Lung microvascular endothelial cell (primary cell): Measurements from ENCODE around the gene RNF224. TPM values are rescaled to one million over a fixed set of nuclear protein-coding genes. Genes with fewer than 3 reads are reported as not detected.

Source experiments
- DNase-seq, 2 donors: peaks; one replicate each; pipeline versions ENCODE4 v3.0.0 to v3.0.0-alpha.2; 2010; ENCODE audit warnings: low read depth in 2 of 2
- total RNA-seq: library from RNA; depleted of rRNA; stranded (reverse); fragments of >200 nt; gene quantifications from 2 replicates; pipeline ENCODE4 v1.2.1, GENCODE V29; 2014

The RNF224 gene
- total RNA-seq, 1 donor from 2014 or later, result not detected

GRCh38 chr9:137213160-137214060, 13.9 kb upstream of the RNF224 start:
- DNase-seq, result no peak

DNA sequence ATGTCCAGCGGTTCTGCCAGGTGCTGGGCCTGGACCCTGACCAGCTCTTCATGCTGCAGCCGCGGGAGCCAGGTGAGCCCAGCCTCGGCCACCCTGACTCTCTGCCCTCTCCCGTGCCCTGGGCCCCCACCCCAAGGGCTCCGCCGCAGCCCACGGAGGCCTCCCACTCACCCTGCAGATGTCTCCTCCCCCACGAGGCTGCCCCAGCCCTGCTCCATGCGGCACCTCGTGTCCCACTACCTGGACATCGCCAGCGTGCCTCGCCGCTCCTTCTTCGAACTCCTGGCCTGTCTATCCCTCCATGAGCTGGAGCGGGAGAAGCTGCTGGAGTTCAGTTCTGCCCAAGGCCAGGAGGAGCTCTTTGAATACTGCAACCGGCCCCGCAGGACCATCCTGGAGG, 12.7 kb upstream of the RNF224 start:
- DNase-seq, result no peak

GRCh38 chr9:137215196-137215986, 11.9 kb upstream of the RNF224 start:
- no peak for DNase-seq

GRCh38 chr9:137216188-137216965, 10.9 kb upstream of the RNF224 start:
- DNase-seq, result no peak

DNA sequence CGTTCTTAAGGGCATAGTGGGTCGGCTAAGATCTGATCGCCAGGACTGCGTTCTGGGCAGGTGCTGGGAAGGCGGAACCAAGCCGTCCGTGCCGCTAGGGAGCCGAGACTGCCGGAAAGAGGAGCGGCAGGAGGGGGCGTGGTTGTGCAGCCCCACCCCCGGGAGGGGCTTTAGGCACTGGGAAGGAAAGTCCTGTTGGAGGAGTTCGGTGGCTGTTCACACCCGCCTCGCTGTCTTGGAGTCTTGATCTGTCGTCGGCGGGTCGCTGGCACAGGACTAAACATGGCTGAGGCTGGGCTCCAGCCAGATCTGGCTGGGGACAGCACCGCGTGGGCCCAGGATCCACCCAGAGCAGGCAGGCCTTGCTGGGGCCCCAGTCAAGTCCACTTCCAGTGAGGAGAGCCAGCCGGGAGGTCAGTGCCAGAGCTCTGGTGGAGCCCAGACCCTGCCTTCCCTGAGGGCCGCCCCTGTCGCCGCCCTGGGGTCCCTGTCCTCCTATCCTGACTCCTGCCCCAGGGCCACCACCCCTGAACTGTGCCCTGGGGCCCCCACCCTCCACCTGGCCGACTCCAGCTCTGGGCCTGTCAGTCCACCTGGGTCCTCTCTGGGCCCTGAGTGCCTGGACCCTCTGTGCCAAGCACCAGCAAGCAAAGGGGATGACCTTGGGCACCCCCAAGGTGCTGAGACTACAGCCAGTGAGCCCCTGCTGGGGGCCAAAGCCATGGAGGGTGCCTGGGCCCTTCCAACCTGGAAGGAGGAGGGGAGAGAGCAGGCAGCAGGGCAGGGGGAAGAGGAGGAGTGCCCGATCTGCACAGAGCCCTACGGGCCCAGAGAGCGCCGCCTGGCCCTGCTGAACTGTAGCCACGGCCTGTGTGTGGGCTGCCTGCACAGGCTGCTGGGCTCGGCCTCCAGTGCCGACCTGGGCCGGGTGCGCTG, 9.8 kb upstream of the RNF224 start:
- DNase-seq, result no peak

DNA sequence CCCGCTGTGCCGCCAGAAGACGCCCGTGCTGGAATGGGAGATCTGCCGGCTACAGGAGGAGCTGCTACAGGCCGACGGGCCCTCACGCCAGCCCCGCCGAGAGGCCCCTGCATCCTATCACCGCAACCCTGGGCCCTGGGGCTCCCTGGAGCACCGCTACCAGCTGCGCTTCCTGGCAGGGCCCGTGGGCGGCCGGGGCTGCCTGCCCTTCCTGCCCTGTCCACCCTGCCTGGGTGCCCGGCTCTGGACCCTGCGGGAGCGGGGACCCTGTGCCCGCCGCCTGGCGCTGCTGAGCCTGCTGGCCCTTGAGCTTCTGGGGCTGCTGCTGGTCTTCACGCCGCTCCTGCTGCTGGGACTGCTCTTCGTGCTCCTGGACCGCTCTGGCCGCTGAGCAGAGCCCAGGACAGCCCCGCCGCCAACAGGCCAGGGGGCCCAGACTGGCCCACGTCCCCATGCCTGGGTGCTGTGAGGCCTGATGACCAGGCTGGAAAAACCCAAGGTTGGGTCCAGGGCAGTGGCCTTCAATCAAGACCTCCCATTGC, 9.0 kb upstream of the RNF224 start:
- DNase-seq, result no peak

DNA sequence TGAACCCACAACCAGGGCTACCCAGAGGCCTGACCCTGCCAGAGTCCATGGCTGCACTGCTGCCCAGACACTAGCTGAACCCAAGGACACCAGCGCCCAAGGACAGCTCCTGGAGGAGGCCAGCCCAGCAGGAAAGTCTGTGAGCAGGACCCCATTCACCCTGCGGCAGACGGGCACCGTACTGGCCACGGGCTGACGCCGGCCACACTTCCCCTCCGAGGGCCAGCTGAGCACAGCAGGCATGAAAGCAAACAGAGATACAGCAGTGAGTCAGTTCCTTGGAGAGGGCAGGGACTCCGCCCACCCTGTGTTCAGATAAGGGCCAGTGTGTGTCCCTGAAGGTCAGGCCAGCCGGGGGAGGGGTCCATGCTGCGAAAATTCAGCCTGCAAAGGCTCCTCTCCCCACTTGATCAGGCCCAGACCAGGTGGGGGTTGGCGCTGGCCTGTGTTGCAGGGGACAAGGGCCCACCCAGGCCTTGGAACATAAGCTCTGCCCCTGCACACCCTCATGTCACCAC, 8.5 kb upstream of the RNF224 start:
- DNase-seq, result peak in 1 of 2 donors; percentile 46

GRCh38 chr9:137219757-137220316, 7.5 kb upstream of the RNF224 start:
- DNase-seq, result no peak

GRCh38 chr9:137220317-137221094, 6.8 kb upstream of the RNF224 start:
- no peak for DNase-seq

- DNase-seq, result no peak
Measured at GRCh38 chr9:137221095-137221505, 6.2 kb upstream of the RNF224 start.

DNA sequence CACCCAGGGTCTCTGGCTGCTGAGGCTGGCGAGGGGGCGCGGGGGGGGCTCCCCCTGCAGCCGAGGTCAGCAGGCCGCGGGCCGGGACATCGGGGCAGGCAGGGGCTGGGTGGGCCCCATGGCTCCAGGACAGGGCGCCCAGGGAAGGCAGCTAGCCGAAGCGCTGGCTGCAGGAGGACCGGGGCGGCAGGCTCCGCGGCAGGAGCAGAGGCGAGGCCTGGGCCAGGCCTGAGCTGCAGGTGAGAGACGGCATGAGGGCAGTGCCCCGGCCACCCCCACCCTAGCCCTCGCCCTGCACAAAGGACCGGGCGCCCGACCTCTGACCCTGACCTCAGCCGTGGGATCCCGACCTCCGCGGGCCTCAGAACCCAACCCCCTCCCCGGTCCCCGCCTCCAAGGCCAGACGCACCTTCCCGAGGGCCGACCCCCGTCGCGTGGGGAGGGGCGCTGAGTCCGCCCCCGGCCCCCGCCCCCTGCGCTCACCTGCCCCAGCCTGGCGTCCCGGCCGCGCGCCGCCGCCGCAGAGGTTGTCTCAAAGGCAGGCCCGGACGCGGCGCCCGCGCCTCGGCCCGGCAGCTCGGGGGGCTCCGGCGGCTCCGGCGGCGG, 5.7 kb upstream of the RNF224 start:
- DNase-seq, result no peak

DNA sequence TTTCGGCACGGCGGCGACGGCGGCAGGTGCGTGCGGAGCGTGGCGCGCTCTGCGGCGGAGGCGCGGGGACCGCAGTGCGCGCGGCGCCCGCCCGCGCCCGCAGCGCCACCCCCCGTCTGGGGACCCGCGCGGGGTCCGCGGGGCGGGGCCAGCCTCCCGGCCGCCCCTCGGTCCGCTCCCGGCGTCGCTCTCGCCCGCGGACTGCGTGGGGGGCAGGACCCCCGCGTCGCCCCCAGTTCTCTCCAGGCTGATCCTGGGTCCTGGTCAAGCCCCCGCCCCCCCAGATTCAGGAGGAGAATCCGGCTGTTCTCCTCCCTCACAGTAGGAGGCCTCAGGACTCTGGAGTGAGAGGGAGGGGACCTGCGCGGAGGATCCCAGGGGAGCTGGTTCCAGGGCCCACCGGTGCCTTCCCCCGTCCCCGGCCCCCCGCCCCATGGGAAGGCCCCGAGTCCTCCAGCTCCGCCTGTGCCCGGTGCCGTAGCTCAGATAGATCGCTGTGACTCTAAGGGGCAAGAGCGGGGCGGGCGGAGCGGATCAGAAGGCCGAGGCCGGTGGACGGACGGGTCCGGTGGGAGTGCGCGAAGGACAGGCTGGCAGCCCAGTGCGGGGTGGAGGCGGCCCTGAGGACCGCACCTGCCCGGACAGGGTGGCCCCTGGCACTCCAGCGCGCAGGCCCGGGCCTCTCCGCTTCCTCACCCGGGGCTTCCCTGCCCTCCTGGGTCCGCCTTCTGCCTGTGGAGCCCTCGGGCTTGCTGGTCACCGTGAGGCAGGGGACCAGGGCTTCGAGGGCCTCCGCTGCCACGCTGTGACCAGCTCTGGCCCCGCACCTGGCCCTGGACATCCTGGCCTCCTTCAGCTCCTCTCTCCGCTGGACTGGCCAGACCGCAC, 4.9 kb upstream of the RNF224 start, which contains the start of gene RNF208:
Gene RNF208, minus strand, starts transcription at position 51 of the 888 bp plus-strand sequence. CDS start 1,028 bp downstream, outside the sequence.
- no peak for DNase-seq

DNA sequence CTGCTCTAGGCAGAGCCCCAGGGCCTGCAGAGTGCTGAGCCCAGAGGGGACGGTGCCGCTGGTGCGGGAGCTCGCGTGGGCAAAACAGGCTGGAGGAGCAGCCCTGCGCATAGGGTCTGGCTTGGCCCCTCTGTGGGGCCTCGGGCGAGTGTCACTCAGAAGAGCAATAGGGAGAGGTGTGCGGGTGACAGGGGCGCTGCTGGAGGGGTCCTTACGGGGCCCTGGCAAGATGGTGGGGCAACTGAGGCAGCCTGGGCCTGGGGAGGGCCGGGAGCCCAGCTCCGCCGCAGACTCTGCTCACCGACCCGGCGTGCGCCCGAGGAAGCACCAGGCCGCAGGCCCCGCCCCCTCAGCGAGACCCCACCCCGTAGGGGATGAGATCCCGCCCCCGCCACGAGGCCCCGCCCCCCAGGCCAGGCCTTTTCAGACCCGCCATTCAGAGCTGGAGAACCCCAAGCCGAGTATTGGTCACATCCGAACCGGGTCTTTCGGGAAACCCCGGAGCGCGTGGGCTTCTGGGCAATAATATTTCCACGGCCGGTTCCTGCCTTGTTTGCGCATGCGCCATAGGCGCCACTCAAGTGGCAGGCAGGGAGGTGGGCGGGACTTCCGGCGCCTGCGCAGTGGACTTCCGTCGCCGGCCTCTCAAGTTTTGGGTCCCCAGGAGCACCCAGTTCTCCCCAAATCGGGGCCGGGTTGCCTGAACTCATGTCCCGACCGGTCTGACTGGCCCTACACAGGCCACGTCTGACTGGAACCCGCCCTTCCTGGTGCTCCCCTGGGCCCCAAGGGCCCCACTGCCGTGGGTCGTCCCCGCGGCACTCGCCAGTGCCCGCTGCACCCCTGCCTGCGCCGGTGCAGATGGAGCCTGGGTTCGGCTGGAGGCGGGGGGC, 4.0 kb upstream of the RNF224 start:
- peak; percentile 99 for DNase-seq

GRCh38 chr9:137224830-137225694, 2.2 kb upstream of the RNF224 start, which contains the start of gene CYSRT1:
Gene CYSRT1 (plus strand): TSS chr9:137225174. CDS start chr9:137225622, 448 bp downstream.
- DNase-seq, result no peak

DNA sequence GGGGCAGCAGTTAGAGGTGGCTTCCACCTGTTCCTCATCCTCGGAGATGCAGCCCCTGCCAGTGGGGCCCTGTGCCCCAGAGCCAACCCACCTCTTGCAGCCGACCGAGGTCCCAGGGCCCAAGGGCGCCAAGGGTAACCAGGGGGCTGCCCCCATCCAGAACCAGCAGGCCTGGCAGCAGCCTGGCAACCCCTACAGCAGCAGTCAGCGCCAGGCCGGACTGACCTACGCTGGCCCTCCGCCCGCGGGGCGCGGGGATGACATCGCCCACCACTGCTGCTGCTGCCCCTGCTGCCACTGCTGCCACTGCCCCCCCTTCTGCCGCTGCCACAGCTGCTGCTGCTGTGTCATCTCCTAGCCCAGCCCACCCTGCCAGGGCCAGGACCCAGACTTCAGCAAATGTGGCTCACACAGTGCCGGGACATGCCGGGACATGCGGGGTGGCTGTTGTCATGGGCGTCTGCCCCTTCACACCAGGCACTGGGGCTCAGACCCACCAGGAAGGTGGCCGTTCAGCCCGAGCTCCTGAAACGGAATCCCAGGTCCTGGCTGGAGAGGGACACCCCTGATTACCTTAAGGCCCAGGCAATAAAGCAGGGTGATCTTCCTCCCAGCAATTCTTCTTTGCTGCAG, 1.5 kb upstream of the RNF224 start:
- no peak for DNase-seq
